Caco-2 (cell line): ENCODE measurements around the gene ILRUN. TPM values are rescaled to one million over a fixed set of nuclear protein-coding genes. Genes with fewer than 3 reads are reported as not detected.

Source experiments
- BruUV-seq: library from RNA; stranded (reverse); fragments of 400-500 nt; replicated peaks from 2 replicates; lab custom pipeline; 2021; lab: Mats Ljungman, UMichigan
- CTCF ChIA-PET: fragments of 300-600 bp; sonication (Branson Sonifier 250); formaldehyde crosslinking; loops from one replicate; lab custom pipeline; 2022; ENCODE audit warnings: antibody characterized with exemption; lab: Charles Lee
- POLR2A ChIA-PET: fragments of 300-600 bp; sonication (Branson Sonifier 250); formaldehyde crosslinking; loops from one replicate; lab custom pipeline; 2022; ENCODE audit warnings: antibody characterized with exemption; lab: Charles Lee
- DNase-seq, 2 experiments: peaks; one replicate each; pipeline versions ENCODE4 v3.0.0 to v3.0.0-alpha.2; 2020 to 2022
- H3K27me3 ChIP-seq: replicated peaks from 2 replicates; pipeline ENCODE4 v1.6.0; 2011; ENCODE audit warnings: low read length; ENCODE audit not compliant: control insufficient read depth, insufficient read depth
- H3K36me3 ChIP-seq: 2 replicates; pipeline ENCODE4 v1.5.1; 2011; ENCODE audit warnings: low read length; ENCODE audit not compliant: control insufficient read depth, insufficient read depth
- H3K4me1 ChIP-seq: fragments of 250-450 bp; sonication (Bioruptor Pico); 2 replicates; pipeline ENCODE4 v1.5.1; 2020; ENCODE audit warnings: mild to moderate bottlenecking
- H3K4me3 ChIP-seq: 2 replicates; pipeline ENCODE4 v1.5.1; 2011; ENCODE audit warnings: low read depth, mild to moderate bottlenecking, control low read depth, low read length
- H3K9me3 ChIP-seq: fragments of 250-450 bp; sonication (Bioruptor Pico); 2 replicates; pipeline ENCODE4 v1.5.1; 2020; ENCODE audit warnings: mild to moderate bottlenecking, moderate library complexity
- H3K27ac Mint-ChIP-seq: one replicate; pipeline ENCODE4 v1.8.0; 2022; ENCODE audit warnings: mixed read lengths; ENCODE audit not compliant: unreplicated experiment
- H3K27me3 Mint-ChIP-seq: one replicate; pipeline ENCODE4 v1.8.0; 2022; ENCODE audit warnings: mixed read lengths; ENCODE audit not compliant: insufficient read depth, unreplicated experiment
- H3K36me3 Mint-ChIP-seq: one replicate; pipeline ENCODE4 v1.8.0; 2022; ENCODE audit warnings: mild to moderate bottlenecking, mixed read lengths; ENCODE audit not compliant: insufficient read depth, unreplicated experiment
- H3K4me1 Mint-ChIP-seq: one replicate; pipeline ENCODE4 v1.8.0; 2022; ENCODE audit warnings: low read depth, mixed read lengths; ENCODE audit not compliant: unreplicated experiment
- H3K4me3 Mint-ChIP-seq: one replicate; pipeline ENCODE4 v1.8.0; 2022; ENCODE audit warnings: mild to moderate bottlenecking, moderate library complexity, mixed read lengths; ENCODE audit not compliant: unreplicated experiment
- H3K9me3 Mint-ChIP-seq: one replicate; pipeline ENCODE4 v1.8.0; 2022; ENCODE audit warnings: mixed read lengths; ENCODE audit not compliant: unreplicated experiment
- intact Hi-C: fragments of 100-400 bp; cut with micrococcal nuclease; formaldehyde crosslinking; loops from one replicate; pipeline ENCODE4 v1.10.0; 2022; ENCODE audit not compliant: unreplicated experiment
- total RNA-seq: library from RNA; stranded (reverse); gene quantifications from 2 replicates; pipeline ENCODE4 v1.2.3, GENCODE V29; 2022
- TF ChIP-seq, protein P1 (sequence below), 2 experiments: fragments of 200-600 bp in 1 of 2; IDR thresholded peaks; 1 replicate in 1 of 2; 2 replicates in 1 of 2; pipeline versions ENCODE4 v1.5.1 to v1.8.0; 2011 to 2022; ENCODE audit warnings: antibody characterized with exemption in 1 of 2, control low read depth in 1 of 2, inconsistent platforms in 1 of 2, low read depth in 1 of 2, low read length in 1 of 2, mild to moderate bottlenecking in 1 of 2, moderate library complexity in 1 of 2; ENCODE audit not compliant: insufficient read depth in 1 of 2, severe bottlenecking in 1 of 2, unreplicated experiment in 1 of 2

Gene ILRUN
- total RNA-seq, 1 experiment from 2014 or later: 95.9 TPM

- no peaks in the 10 kb centered on the region for H3K27me3 ChIP-seq
- Mint-ChIP-seq H3K27me3 (no peaks in the 10 kb centered on the region), H3K4me1 (peaks cover 6% of the 10 kb centered on the region), H3K36me3 (no peaks in the 10 kb centered on the region), H3K9me3 (no peaks in the 10 kb centered on the region), H3K4me3 (no peak overlapping the region), H3K27ac (no peak overlapping the region)
- BruUV-seq: no TSS peak
- no peaks in the 10 kb centered on the region for H3K4me1 ChIP-seq
- ChIA-PET POLR2A (interaction anchor here (0.6 kb wide), 1 partner anchor 65 kb away, joined by 3 read pairs; no protein-coding TSS in a partner anchor), CTCF (interaction anchor here (0.6 kb wide), 1 partner anchor 78 kb away, joined by 3 read pairs; no protein-coding TSS in a partner anchor)
- intact Hi-C loops: no loop called here
- H3K9me3 ChIP-seq: no peaks in the 10 kb centered on the region
- H3K4me3 ChIP-seq: no peak overlapping the region
- TF ChIP-seq, protein P1, sequence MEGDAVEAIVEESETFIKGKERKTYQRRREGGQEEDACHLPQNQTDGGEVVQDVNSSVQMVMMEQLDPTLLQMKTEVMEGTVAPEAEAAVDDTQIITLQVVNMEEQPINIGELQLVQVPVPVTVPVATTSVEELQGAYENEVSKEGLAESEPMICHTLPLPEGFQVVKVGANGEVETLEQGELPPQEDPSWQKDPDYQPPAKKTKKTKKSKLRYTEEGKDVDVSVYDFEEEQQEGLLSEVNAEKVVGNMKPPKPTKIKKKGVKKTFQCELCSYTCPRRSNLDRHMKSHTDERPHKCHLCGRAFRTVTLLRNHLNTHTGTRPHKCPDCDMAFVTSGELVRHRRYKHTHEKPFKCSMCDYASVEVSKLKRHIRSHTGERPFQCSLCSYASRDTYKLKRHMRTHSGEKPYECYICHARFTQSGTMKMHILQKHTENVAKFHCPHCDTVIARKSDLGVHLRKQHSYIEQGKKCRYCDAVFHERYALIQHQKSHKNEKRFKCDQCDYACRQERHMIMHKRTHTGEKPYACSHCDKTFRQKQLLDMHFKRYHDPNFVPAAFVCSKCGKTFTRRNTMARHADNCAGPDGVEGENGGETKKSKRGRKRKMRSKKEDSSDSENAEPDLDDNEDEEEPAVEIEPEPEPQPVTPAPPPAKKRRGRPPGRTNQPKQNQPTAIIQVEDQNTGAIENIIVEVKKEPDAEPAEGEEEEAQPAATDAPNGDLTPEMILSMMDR (IDR thresholded peaks at IDR 0.05; ENCODE audit: insufficient read depth in 1 of 2, low read depth in 1 of 2, low read length in 1 of 2, severe bottlenecking in 1 of 2, unreplicated experiment in 1 of 2): no peak
- no peaks in the 10 kb centered on the region for H3K36me3 ChIP-seq
- no peak for DNase-seq
These were observed 35.0 kb upstream of the ILRUN start for GRCh38 chr6:34731393-34732060.

- DNase-seq: no peak
- no peaks in the 10 kb centered on the region for H3K36me3 ChIP-seq
- Mint-ChIP-seq H3K36me3 (no peaks in the 10 kb centered on the region), H3K9me3 (no peaks in the 10 kb centered on the region), H3K27me3 (no peaks in the 10 kb centered on the region), H3K4me1 (no peaks in the 10 kb centered on the region), H3K27ac (no peak overlapping the region), H3K4me3 (no peak overlapping the region)
- TF ChIP-seq, protein P1 (IDR thresholded peaks at IDR 0.05; ENCODE audit: insufficient read depth in 1 of 2, low read depth in 1 of 2, low read length in 1 of 2, severe bottlenecking in 1 of 2, unreplicated experiment in 1 of 2): no peak
- H3K4me1 ChIP-seq: no peaks in the 10 kb centered on the region
- no peaks in the 10 kb centered on the region for H3K9me3 ChIP-seq
- no peak overlapping the region for H3K4me3 ChIP-seq
- BruUV-seq: no TSS peak
- ChIA-PET CTCF (no interaction called here), POLR2A (no interaction called here)
- no peaks in the 10 kb centered on the region for H3K27me3 ChIP-seq
- intact Hi-C loops: no loop called here
These were observed 33.3 kb upstream of the ILRUN start for GRCh38 chr6:34729631-34730470.

GRCh38 chr6:34726055-34726454, 29.5 kb upstream of the ILRUN start:
- intact Hi-C loops: no loop called here
- no peak overlapping the region for H3K4me3 Mint-ChIP-seq
- H3K27me3 Mint-ChIP-seq: no peaks in the 10 kb centered on the region
- no peaks in the 10 kb centered on the region for H3K9me3 ChIP-seq
- no peak for DNase-seq
- peaks cover 7% of the 10 kb centered on the region for H3K36me3 Mint-ChIP-seq
- CTCF ChIA-PET: no interaction called here
- H3K4me1 ChIP-seq: peaks cover 10% of the 10 kb centered on the region
- no peak overlapping the region for H3K4me3 ChIP-seq
- POLR2A ChIA-PET: no interaction called here
- H3K9me3 Mint-ChIP-seq: no peaks in the 10 kb centered on the region
- no peaks in the 10 kb centered on the region for H3K27me3 ChIP-seq
- TF ChIP-seq, protein P1 (IDR thresholded peaks at IDR 0.05; ENCODE audit: insufficient read depth in 1 of 2, low read depth in 1 of 2, low read length in 1 of 2, severe bottlenecking in 1 of 2, unreplicated experiment in 1 of 2): no peak
- BruUV-seq: no TSS peak
- H3K36me3 ChIP-seq: no peaks in the 10 kb centered on the region
- no peak overlapping the region for H3K27ac Mint-ChIP-seq
- peaks cover 11% of the 10 kb centered on the region for H3K4me1 Mint-ChIP-seq
